Small intestine (tissue), 7 donors: Measurements from ENCODE around the gene HHIPL1. TPM values are rescaled to one million over a fixed set of nuclear protein-coding genes. Genes with fewer than 3 reads are reported as not detected.
A peak's percentile ranks its signal among the peaks of the same experiment; 100 is the strongest.

Experiments
- DNase-seq, 2 donors: peaks; one replicate each; pipeline versions ENCODE4 v3.0.0 to v3.0.0-alpha.2; 2013
- FAIRE-seq: peaks from 2 replicates; lab custom pipeline; 2012; peaks lifted over from hg19 to GRCh38; lab: Jason Lieb, UNC
- H3K27ac ChIP-seq, 3 donors: one replicate each; pipeline ENCODE4 v1.5.1; 2013; ENCODE audit warnings: low read length in 2 of 3, mild to moderate bottlenecking in 2 of 3, control low read depth in 1 of 3, inconsistent platforms in 1 of 3, low read depth in 1 of 3, moderate library complexity in 1 of 3
- H3K27me3 ChIP-seq, 3 donors: one replicate each; pipeline ENCODE4 v1.6.1; 2013; ENCODE audit warnings: low read length in 3 of 3, inconsistent platforms in 1 of 3; ENCODE audit not compliant: control insufficient read depth in 3 of 3, insufficient read depth in 3 of 3
- H3K36me3 ChIP-seq, 3 donors: one replicate each; pipeline ENCODE4 v1.6.1; 2013; ENCODE audit warnings: low read length in 3 of 3, inconsistent platforms in 1 of 3, low read depth in 1 of 3, mild to moderate bottlenecking in 1 of 3, moderate library complexity in 1 of 3; ENCODE audit not compliant: control insufficient read depth in 3 of 3, insufficient read depth in 2 of 3
- H3K4me1 ChIP-seq, 3 donors: one replicate each; pipeline ENCODE4 v1.6.1; 2013; ENCODE audit warnings: low read length in 2 of 3, inconsistent platforms in 1 of 3, low read depth in 1 of 3, mild to moderate bottlenecking in 1 of 3, moderate library complexity in 1 of 3; ENCODE audit not compliant: control insufficient read depth in 3 of 3, insufficient read depth in 2 of 3
- H3K4me3 ChIP-seq, 3 donors: one replicate each; pipeline ENCODE4 v1.5.1; 2013; ENCODE audit warnings: low read length in 3 of 3, control low read depth in 1 of 3, inconsistent platforms in 1 of 3, low read depth in 1 of 3, mild to moderate bottlenecking in 1 of 3, moderate library complexity in 1 of 3
- H3K9me3 ChIP-seq, 2 donors: one replicate each; pipeline ENCODE4 v1.6.1; 2013; ENCODE audit warnings: low read depth in 1 of 2, low read length in 1 of 2; ENCODE audit not compliant: control insufficient read depth in 2 of 2, insufficient read depth in 1 of 2
- WGBS, 3 donors: extraction: QIAGEN DNeasy Blood & Tissue Kit; methylation state at CpG; one replicate each; pipeline ENCODE4 v1.1.7; 2013; 5-methylcytosine and 5-hydroxymethylcytosine counted together
- polyA plus RNA-seq, 4 donors: library from polyadenylated mRNA; stranded (reverse) in 3 of 4; unstranded in 1 of 4; fragments of 200-250 nt in 3 of 4; fragments of 120-200 nt in 1 of 4; gene quantifications; one replicate each; pipeline versions ENCODE4 v1.2.1 to v1.2.3, GENCODE V29; 2013
- donor health status: healthy with polysubstance abuse.
- donor health status: control.
- donor health status: control.
- donor health status: Bipolar disorder and iron deficiency.
- donor health status: healthy.

The HHIPL1 gene
- polyA plus RNA-seq, 4 donors = under 0.01 to 0.69 (median 0.59) TPM; not detected in 1

DNA sequence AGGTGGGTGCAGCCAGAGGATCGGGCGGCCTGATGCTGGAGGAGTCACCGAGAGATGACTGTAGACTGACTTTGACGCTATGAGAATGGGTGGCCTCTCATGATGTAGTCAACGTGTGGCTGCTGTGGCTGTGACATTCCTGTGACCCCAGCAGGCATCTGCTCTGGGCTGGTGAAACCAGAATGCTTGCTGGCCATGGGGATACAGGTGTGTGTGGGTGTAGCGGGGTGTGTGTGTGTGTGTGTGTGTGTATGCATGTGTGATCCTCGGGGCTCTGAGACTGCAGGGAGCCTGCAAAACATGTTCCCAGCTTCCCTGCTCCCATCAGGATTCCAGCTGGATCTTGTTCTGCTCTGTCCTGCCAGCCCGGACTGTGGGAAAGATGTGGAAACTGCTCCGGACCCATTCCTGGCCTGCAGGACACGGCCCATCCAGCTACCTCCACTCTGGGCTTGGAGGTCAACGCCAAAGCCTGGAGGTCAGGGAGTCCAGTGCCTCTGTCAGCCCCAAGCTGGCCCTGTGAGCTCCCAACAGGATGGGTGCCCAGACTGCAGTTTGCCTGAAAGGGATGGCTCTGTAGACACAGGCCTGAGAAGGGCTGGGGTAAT is 18.8 kb upstream of the HHIPL1 start:
- no peak for FAIRE-seq
- peaks cover 0 to 3% (median 0%) of the 10 kb centered on the region in 3 donors for H3K27me3 ChIP-seq

DNA sequence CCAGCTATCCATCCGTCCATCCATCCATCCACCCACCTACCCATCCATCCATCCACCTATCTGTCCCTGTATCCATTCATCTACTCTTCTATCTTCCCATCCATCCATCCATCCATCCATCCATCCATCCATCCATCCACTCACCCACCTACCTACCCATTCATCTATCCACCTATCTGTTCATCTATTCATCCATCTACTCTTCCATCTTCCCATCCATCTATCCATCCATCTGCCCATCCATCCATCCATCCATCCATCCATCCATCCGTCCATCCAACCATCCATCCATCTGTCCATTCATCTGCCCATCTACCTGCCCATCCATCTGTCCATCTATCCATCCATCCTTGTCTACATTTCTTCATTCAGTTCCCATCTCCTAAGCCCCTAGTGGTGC is 17.8 kb upstream of the HHIPL1 start:
- Histone ChIP-seq H3K4me1 (no peaks in the 10 kb centered on the region), H3K27me3 (peaks cover 0 to 3% (median 0%) of the 10 kb centered on the region in 3 donors), H3K27ac (no peak overlapping the region), H3K9me3 (no peaks in the 10 kb centered on the region), H3K4me3 (no peak overlapping the region), H3K36me3 (no peaks in the 10 kb centered on the region)
- 73 to 78% (median 73%) methylated on average over 2 of the region's 2 CpGs for WGBS, 3 donors
- DNase-seq (no peak), FAIRE-seq (no peak)

More for the DNA sequence above, 18.8 kb upstream of the HHIPL1 start:
- H3K4me3 ChIP-seq = no peak overlapping the region
- WGBS, 3 donors = 80 to 88% (median 84%) methylated on average over 11 of the region's 11 CpGs
- no peak for DNase-seq
- no peaks in the 10 kb centered on the region for H3K9me3 ChIP-seq
- H3K27ac ChIP-seq = no peak overlapping the region
- H3K4me1 ChIP-seq = no peaks in the 10 kb centered on the region
- H3K36me3 ChIP-seq = no peaks in the 10 kb centered on the region

DNA sequence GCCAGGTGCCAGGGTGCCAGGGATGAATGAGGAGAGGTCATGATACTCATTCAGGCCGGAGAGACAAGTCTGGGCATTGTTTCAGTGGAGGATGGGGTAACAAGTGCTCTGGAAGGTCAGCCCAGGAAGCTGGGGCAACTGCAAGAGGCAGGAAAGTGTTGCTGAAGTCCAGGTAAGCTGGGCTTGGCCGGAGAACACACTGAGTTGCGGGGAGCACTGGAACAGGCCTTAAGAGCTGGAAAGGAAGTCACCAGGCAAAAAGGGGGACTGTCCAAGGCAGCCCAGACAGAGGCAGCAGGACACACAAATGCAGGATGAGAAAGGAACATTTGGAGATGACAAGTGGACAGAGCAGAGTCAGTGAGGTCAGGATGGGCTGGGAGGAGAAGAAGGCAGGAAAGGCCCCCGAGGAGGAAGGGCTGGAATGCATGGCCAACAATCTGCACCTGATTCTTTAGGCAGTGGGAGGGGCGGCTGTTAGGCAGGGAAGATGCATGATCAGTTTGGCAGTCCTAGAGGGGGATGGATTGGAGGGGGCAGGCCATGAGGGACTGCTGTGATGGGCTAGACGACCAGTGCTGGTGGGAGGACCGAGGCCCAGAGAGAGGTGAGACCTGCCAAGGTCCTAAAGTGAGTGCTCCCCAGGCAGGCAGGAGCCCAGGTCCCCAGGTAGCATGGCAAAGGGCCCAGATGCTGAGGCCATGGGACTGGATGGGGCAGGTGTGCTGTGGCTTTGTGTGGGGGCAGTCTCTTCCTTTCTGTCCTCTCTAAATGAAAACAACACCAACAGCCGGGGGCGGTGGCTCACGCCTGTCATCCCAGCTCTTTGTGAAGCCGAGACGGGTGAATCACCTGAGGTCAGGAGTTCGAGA is 17.2 kb upstream of the HHIPL1 start:
- H3K36me3 ChIP-seq = no peaks in the 10 kb centered on the region
- peaks cover 0 to 2% (median 0%) of the 10 kb centered on the region in 3 donors for H3K27me3 ChIP-seq
- H3K4me1 ChIP-seq = no peaks in the 10 kb centered on the region
- WGBS, 3 donors = 78 to 83% (median 82%) methylated on average over 13 of the region's 13 CpGs
- no peak overlapping the region for H3K4me3 ChIP-seq
- H3K27ac ChIP-seq = no peak overlapping the region
- no peak for DNase-seq
- no peaks in the 10 kb centered on the region for H3K9me3 ChIP-seq
- no peak for FAIRE-seq

DNA sequence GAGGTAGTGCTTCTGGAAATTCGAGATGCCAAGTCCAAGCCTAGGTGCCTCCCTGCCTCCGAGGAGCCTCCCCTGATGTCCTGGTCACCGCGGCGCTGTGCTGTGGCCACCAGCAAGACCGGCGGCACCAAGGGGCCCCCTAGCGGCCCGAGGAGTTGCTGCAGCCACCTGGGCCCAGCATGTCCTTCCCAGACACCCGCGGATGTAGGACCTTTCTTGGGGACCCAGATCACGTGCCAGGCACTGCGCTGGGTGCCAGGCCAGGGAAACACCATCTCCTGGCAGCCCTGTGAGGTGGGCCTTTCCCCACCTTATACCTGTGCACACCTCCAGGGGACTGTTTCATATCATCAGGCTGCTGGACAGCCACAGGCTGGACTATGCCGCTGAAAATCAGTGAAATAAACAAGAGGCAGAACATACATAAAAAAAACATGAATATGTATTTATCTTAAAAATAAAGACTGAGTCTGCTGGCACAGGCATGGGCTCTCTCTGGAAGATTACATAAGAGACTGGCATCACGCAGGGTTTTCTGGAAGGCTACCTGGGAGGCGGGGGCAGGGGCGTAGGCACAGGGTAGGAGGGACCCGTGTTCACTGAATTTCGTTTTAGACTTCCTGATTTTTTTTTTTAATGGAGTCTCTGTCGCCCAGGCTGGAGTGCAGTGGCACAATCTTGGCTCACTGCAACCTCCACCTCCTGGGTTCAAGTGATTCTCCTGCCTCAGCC is 15.9 kb upstream of the HHIPL1 start:
- 21 to 24% (median 24%) methylated on average over 20 of the region's 20 CpGs for WGBS, 3 donors

DNA sequence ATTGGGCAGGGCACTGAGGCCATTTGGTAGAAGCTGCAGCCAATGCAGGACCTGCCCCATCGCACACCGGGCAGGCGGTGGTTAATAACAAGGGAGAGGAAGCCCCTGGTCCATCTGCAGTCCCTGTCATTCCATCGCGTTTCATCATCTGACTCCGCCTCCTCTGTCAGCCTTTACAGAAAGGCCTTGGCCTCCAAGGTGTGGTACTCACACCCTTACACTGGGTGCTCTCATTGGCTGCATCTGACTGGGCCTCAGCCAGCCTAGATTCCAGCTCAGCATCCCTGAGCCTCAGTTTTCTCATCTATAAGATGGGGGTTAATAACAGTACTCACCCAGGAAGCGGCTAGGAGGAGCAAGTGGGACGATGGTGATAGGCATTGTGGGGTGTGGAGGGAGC is 14.7 kb upstream of the HHIPL1 start:
- Histone ChIP-seq H3K27ac (no peak overlapping the region), H3K4me1 (no peaks in the 10 kb centered on the region), H3K9me3 (no peaks in the 10 kb centered on the region), H3K4me3 (no peak overlapping the region), H3K27me3 (no peaks in the 10 kb centered on the region), H3K36me3 (no peaks in the 10 kb centered on the region)
- FAIRE-seq (no peak), DNase-seq (no peak)
- 70 to 72% (median 70%) methylated on average over 6 to 8 of the region's 8 CpGs for WGBS, 3 donors

More for the DNA sequence above, 15.9 kb upstream of the HHIPL1 start:
- Histone ChIP-seq H3K27ac (no peak overlapping the region), H3K36me3 (no peaks in the 10 kb centered on the region), H3K4me3 (no peak overlapping the region), H3K4me1 (no peaks in the 10 kb centered on the region), H3K27me3 (no peaks in the 10 kb centered on the region), H3K9me3 (no peaks in the 10 kb centered on the region)
- DNase-seq = peak; percentile 76 to 83
- no peak for FAIRE-seq

DNA sequence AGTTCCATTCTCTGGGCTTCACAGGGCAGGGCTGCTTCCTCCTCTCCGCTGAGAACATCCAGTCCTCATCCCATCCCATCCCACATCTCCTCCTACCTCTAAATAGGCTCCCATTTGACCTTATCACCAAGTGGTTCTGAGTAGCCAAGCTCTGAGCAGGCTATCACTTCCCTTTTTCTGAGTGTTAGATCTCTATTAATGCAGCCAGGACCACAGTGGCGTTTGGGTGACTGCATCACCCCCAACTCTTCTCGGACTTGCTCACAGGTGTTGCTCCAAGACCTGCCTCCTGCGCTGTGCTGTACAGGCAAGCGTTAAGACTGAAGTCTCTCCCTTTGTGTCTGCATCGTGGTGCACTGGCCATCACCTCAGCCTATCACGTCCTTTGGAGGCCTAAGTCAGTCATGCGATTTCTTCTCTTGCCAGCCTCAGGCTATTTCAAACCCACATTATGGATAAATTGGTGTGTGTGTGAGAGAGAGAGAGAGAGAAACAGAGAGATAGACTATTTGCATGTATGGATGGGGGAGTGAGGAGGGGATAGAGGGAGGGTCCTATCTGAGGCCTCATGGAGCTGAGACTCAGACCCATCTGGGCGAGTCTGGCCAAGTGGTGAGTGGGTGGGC is 12.4 kb upstream of the HHIPL1 start:
- 83 to 85% (median 83%) methylated on average over 9 of the region's 9 CpGs for WGBS, 3 donors
- DNase-seq (no peak), FAIRE-seq (no peak)
- Histone ChIP-seq H3K36me3 (no peaks in the 10 kb centered on the region), H3K27me3 (no peaks in the 10 kb centered on the region), H3K27ac (no peak overlapping the region), H3K4me3 (no peak overlapping the region), H3K9me3 (no peaks in the 10 kb centered on the region), H3K4me1 (no peaks in the 10 kb centered on the region)

DNA sequence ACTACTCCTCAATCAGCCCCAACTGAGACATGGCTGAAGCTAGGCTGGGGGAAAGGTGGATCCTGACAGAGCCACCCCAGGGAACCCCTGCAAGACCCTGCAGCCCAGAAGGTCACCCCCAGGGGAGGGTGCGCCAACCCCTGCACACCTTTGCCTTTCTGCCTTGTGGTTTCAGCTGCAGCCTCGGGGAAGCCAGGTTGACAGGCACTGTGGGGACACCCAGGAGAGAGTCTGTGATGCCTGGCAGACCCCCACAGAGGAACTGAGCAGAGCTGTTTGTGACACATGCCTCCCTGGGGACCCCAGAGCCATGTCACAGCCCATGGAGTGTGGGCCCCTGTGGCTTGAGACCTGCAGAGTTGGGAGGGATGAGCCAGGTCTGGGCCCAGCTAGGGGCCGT is 11.8 kb upstream of the HHIPL1 start:
- H3K27me3 ChIP-seq = no peaks in the 10 kb centered on the region
- no peaks in the 10 kb centered on the region for H3K36me3 ChIP-seq
- no peak overlapping the region for H3K4me3 ChIP-seq
- FAIRE-seq = no peak
- no peaks in the 10 kb centered on the region for H3K9me3 ChIP-seq
- WGBS, 3 donors = 86 to 94% (median 93%) methylated on average over 3 of the region's 3 CpGs
- no peaks in the 10 kb centered on the region for H3K4me1 ChIP-seq
- no peak for DNase-seq
- no peak overlapping the region for H3K27ac ChIP-seq

DNA sequence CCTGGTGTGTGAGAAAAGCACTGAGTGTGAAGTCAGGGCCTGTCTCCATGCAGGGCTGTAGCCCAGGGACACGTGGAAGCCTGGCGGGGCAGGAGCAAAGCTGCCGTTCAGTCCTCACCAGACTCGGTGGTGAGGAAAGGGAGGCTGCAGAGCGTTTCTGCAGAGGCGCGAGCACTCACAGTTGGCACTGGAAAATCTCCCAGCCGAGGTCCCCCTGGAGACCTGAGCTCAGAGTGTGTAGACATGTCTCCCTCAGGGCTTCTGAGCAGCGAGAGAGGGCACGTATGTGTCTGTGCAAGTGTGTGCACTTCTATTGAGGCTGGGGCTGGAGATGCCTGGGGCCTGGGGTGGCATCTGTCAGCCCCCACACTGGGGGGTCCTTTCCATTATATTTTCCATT is 11.0 kb upstream of the HHIPL1 start:
- FAIRE-seq (no peak), DNase-seq (no peak)
- WGBS, 3 donors = 74 to 80% (median 79%) methylated on average over 10 of the region's 10 CpGs
- no peak overlapping the region for H3K4me3 ChIP-seq
- H3K9me3 ChIP-seq = no peaks in the 10 kb centered on the region
- H3K27me3 ChIP-seq = no peaks in the 10 kb centered on the region
- no peak overlapping the region for H3K27ac ChIP-seq
- no peaks in the 10 kb centered on the region for H3K36me3 ChIP-seq
- H3K4me1 ChIP-seq = no peaks in the 10 kb centered on the region
